H1 (cell line): ENCODE measurements around the gene LDLRAD4.

Experiments
- ASH2L ChIP-seq: fragments of 200-600, 300-600 bp; sonication (generic); IDR thresholded peaks from one replicate; pipeline ENCODE4 v1.7.1; 2017; ENCODE audit warnings: low read length
- CREB1 ChIP-seq: IDR thresholded peaks from 2 replicates; pipeline ENCODE4 v1.6.1; 2012; ENCODE audit warnings: inconsistent platforms
- CTCF ChIP-seq, 3 experiments: IDR thresholded peaks; 1 replicate in 2 of 3; 2 replicates in 1 of 3; pipeline versions ENCODE4 v1.5.1 to v1.6.1; 2011; ENCODE audit warnings: low read length in 3 of 3, mild to moderate bottlenecking in 3 of 3, inconsistent platforms in 2 of 3, low read depth in 1 of 3, moderate library complexity in 1 of 3; ENCODE audit not compliant: insufficient read depth in 1 of 3; ENCODE audit errors: control extremely low read depth in 1 of 3
- EZH2 ChIP-seq: fragments of 200-600 bp; sonication (generic); IDR thresholded peaks from 2 replicates; pipeline ENCODE4 v1.7.1; 2012; ENCODE audit warnings: low read depth, mild to moderate bottlenecking, moderate library complexity, low read length, inconsistent platforms; ENCODE audit not compliant: severe bottlenecking
- HDAC2 ChIP-seq, 2 experiments: fragments of 300-600 bp in 1 of 2; sonication (generic) in 1 of 2; IDR thresholded peaks; 2 replicates each; pipeline ENCODE4 v1.6.1; 2011 to 2012; ENCODE audit warnings: low read depth in 2 of 2, low read length in 2 of 2, mild to moderate bottlenecking in 2 of 2, moderate library complexity in 2 of 2, borderline replicate concordance in 1 of 2, inconsistent platforms in 1 of 2
- MAX ChIP-seq: IDR thresholded peaks from 2 replicates; pipeline ENCODE4 v1.6.1; 2012; ENCODE audit warnings: inconsistent platforms
- NRF1 ChIP-seq: IDR thresholded peaks from 2 replicates; pipeline ENCODE4 v1.6.1; 2011; ENCODE audit warnings: mild to moderate bottlenecking, low read depth, low read length, improper control_type of control experiment
- POU5F1 ChIP-seq: IDR thresholded peaks from 2 replicates; pipeline ENCODE4 v1.6.1; 2011; ENCODE audit warnings: low read depth, mild to moderate bottlenecking, low read length, moderate library complexity
- TAF1 ChIP-seq: IDR thresholded peaks from 2 replicates; pipeline ENCODE4 v1.6.1; 2011; ENCODE audit warnings: mild to moderate bottlenecking, low read depth, low read length
- ZNF274 ChIP-seq: IDR thresholded peaks from 2 replicates; pipeline ENCODE4 v1.7.0; 2012; ENCODE audit warnings: low read length, borderline replicate concordance; ENCODE audit errors: extremely low read depth

GRCh38 chr18:13258921-13259320 is 40.4 kb downstream of the LDLRAD4 start:
- TF ChIP-seq CTCF (IDR thresholded peaks at IDR 0.05; ENCODE audit: control extremely low read depth in 1 of 3, insufficient read depth in 1 of 3, low read depth in 1 of 3, low read length in 3 of 3) (no peak), TAF1 (no peak), HDAC2 (IDR thresholded peaks at IDR 0.05; ENCODE audit: borderline replicate concordance in 1 of 2, low read depth in 2 of 2, low read length in 2 of 2) (no peak), POU5F1 (no peak), NRF1 (no peak), EZH2 (no peak), CREB1 (no peak), ZNF274 (no peak), ASH2L (no peak), MAX (no peak)
